ENCODE results near the gene MYO3B.

Gene MYO3B

GRCh38 chr2:170554278-170554955 is 376.5 kb downstream of the MYO3B start:
- H3K27ac ChIP-seq (ENCODE audit: insufficient read depth, low read depth, low read length, poor library complexity, severe bottlenecking) = no peak overlapping the region
- 94 to 95% methylated on average over 7 of the region's 7 CpGs for WGBS, 2 experiments
- H3K4me1 ChIP-seq (ENCODE audit: control insufficient read depth, insufficient read depth, low read length) = no peaks in the 10 kb centered on the region
- H3K27me3 ChIP-seq (ENCODE audit: control insufficient read depth, insufficient read depth, low read length, poor library complexity, severe bottlenecking) = no peaks in the 10 kb centered on the region
- H3K36me3 ChIP-seq (ENCODE audit: control insufficient read depth, insufficient read depth, low read length) = no peaks in the 10 kb centered on the region
- no peak overlapping the region for H3K4me3 ChIP-seq (ENCODE audit: insufficient read depth, low read depth, low read length)
- no peaks in the 10 kb centered on the region for H3K9me3 ChIP-seq (ENCODE audit: control insufficient read depth, low read length)

GRCh38 chr2:170562928-170563327 is 385.0 kb downstream of the MYO3B start:
- peaks cover 4% of the 10 kb centered on the region for H3K4me1 ChIP-seq (ENCODE audit: control insufficient read depth, insufficient read depth, low read length)
- H3K27me3 ChIP-seq (ENCODE audit: control insufficient read depth, insufficient read depth, low read length, poor library complexity, severe bottlenecking) = no peaks in the 10 kb centered on the region
- H3K9me3 ChIP-seq (ENCODE audit: control insufficient read depth, low read length) = no peaks in the 10 kb centered on the region
- no peaks in the 10 kb centered on the region for H3K36me3 ChIP-seq (ENCODE audit: control insufficient read depth, insufficient read depth, low read length)
- no peak overlapping the region for H3K4me3 ChIP-seq (ENCODE audit: insufficient read depth, low read depth, low read length)
- H3K27ac ChIP-seq (ENCODE audit: insufficient read depth, low read depth, low read length, poor library complexity, severe bottlenecking) = no peak overlapping the region

- peaks cover 4% of the 10 kb centered on the region for H3K4me1 ChIP-seq (ENCODE audit: control insufficient read depth, insufficient read depth, low read length)
- no peaks in the 10 kb centered on the region for H3K9me3 ChIP-seq (ENCODE audit: control insufficient read depth, low read length)
- H3K27me3 ChIP-seq (ENCODE audit: control insufficient read depth, insufficient read depth, low read length, poor library complexity, severe bottlenecking) = no peaks in the 10 kb centered on the region
- no peak overlapping the region for H3K27ac ChIP-seq (ENCODE audit: insufficient read depth, low read depth, low read length, poor library complexity, severe bottlenecking)
- no peak overlapping the region for H3K4me3 ChIP-seq (ENCODE audit: insufficient read depth, low read depth, low read length)
- H3K36me3 ChIP-seq (ENCODE audit: control insufficient read depth, insufficient read depth, low read length) = no peaks in the 10 kb centered on the region
Measured at GRCh38 chr2:170563401-170563800, 385.5 kb downstream of the MYO3B start.

GRCh38 chr2:170566138-170566537 is 388.2 kb downstream of the MYO3B start:
- no peaks in the 10 kb centered on the region for H3K27me3 ChIP-seq (ENCODE audit: control insufficient read depth, insufficient read depth, low read length, poor library complexity, severe bottlenecking)
- no peak overlapping the region for H3K27ac ChIP-seq (ENCODE audit: insufficient read depth, low read depth, low read length, poor library complexity, severe bottlenecking)
- H3K4me1 ChIP-seq (ENCODE audit: control insufficient read depth, insufficient read depth, low read length) = peaks cover 4% of the 10 kb centered on the region
- H3K4me3 ChIP-seq (ENCODE audit: insufficient read depth, low read depth, low read length) = no peak overlapping the region
- no peaks in the 10 kb centered on the region for H3K36me3 ChIP-seq (ENCODE audit: control insufficient read depth, insufficient read depth, low read length)
- no peaks in the 10 kb centered on the region for H3K9me3 ChIP-seq (ENCODE audit: control insufficient read depth, low read length)
- 94 to 97% methylated on average over 1 of the region's 1 CpG for WGBS, 2 experiments

GRCh38 chr2:170567429-170567828 is 389.5 kb downstream of the MYO3B start:
- no peaks in the 10 kb centered on the region for H3K36me3 ChIP-seq (ENCODE audit: control insufficient read depth, insufficient read depth, low read length)
- H3K9me3 ChIP-seq (ENCODE audit: control insufficient read depth, low read length) = no peaks in the 10 kb centered on the region
- 90 to 96% methylated on average over 2 of the region's 2 CpGs for WGBS, 2 experiments
- no peak overlapping the region for H3K27ac ChIP-seq (ENCODE audit: insufficient read depth, low read depth, low read length, poor library complexity, severe bottlenecking)
- H3K27me3 ChIP-seq (ENCODE audit: control insufficient read depth, insufficient read depth, low read length, poor library complexity, severe bottlenecking) = no peaks in the 10 kb centered on the region
- no peak overlapping the region for H3K4me3 ChIP-seq (ENCODE audit: insufficient read depth, low read depth, low read length)
- peaks cover 4% of the 10 kb centered on the region for H3K4me1 ChIP-seq (ENCODE audit: control insufficient read depth, insufficient read depth, low read length)

GRCh38 chr2:170568511-170568910 is 390.6 kb downstream of the MYO3B start:
- H3K27ac ChIP-seq (ENCODE audit: insufficient read depth, low read depth, low read length, poor library complexity, severe bottlenecking) = no peak overlapping the region
- H3K27me3 ChIP-seq (ENCODE audit: control insufficient read depth, insufficient read depth, low read length, poor library complexity, severe bottlenecking) = no peaks in the 10 kb centered on the region
- no peaks in the 10 kb centered on the region for H3K36me3 ChIP-seq (ENCODE audit: control insufficient read depth, insufficient read depth, low read length)
- no peaks in the 10 kb centered on the region for H3K9me3 ChIP-seq (ENCODE audit: control insufficient read depth, low read length)
- H3K4me1 ChIP-seq (ENCODE audit: control insufficient read depth, insufficient read depth, low read length) = peaks cover 4% of the 10 kb centered on the region
- WGBS, 2 experiments = 89 to 93% methylated on average over 2 of the region's 2 CpGs
- H3K4me3 ChIP-seq (ENCODE audit: insufficient read depth, low read depth, low read length) = no peak overlapping the region

GRCh38 chr2:170571612-170572011 is 393.7 kb downstream of the MYO3B start:
- H3K4me1 ChIP-seq (ENCODE audit: control insufficient read depth, insufficient read depth, low read length) = peaks cover 4% of the 10 kb centered on the region
- 93 to 97% methylated on average over 1 of the region's 1 CpG for WGBS, 2 experiments
- no peaks in the 10 kb centered on the region for H3K9me3 ChIP-seq (ENCODE audit: control insufficient read depth, low read length)
- H3K4me3 ChIP-seq (ENCODE audit: insufficient read depth, low read depth, low read length) = no peak overlapping the region
- no peak overlapping the region for H3K27ac ChIP-seq (ENCODE audit: insufficient read depth, low read depth, low read length, poor library complexity, severe bottlenecking)
- H3K36me3 ChIP-seq (ENCODE audit: control insufficient read depth, insufficient read depth, low read length) = no peaks in the 10 kb centered on the region
- H3K27me3 ChIP-seq (ENCODE audit: control insufficient read depth, insufficient read depth, low read length, poor library complexity, severe bottlenecking) = no peaks in the 10 kb centered on the region

- H3K27me3 ChIP-seq (ENCODE audit: control insufficient read depth, insufficient read depth, low read length, poor library complexity, severe bottlenecking) = no peaks in the 10 kb centered on the region
- no peaks in the 10 kb centered on the region for H3K4me1 ChIP-seq (ENCODE audit: control insufficient read depth, insufficient read depth, low read length)
- 100% methylated on average over 1 of the region's 1 CpG; no CpG with 5 or more reads in 1 of the 2 experiments for WGBS, 2 experiments
- no peaks in the 10 kb centered on the region for H3K36me3 ChIP-seq (ENCODE audit: control insufficient read depth, insufficient read depth, low read length)
- H3K27ac ChIP-seq (ENCODE audit: insufficient read depth, low read depth, low read length, poor library complexity, severe bottlenecking) = no peak overlapping the region
- no peaks in the 10 kb centered on the region for H3K9me3 ChIP-seq (ENCODE audit: control insufficient read depth, low read length)
- no peak overlapping the region for H3K4me3 ChIP-seq (ENCODE audit: insufficient read depth, low read depth, low read length)
Measured at GRCh38 chr2:170573671-170574070, 395.7 kb downstream of the MYO3B start.

- Histone ChIP-seq H3K4me1 (ENCODE audit: control insufficient read depth, insufficient read depth, low read length) (no peaks in the 10 kb centered on the region), H3K27me3 (ENCODE audit: control insufficient read depth, insufficient read depth, low read length, poor library complexity, severe bottlenecking) (no peaks in the 10 kb centered on the region), H3K4me3 (ENCODE audit: insufficient read depth, low read depth, low read length) (no peak overlapping the region), H3K27ac (ENCODE audit: insufficient read depth, low read depth, low read length, poor library complexity, severe bottlenecking) (no peak overlapping the region), H3K9me3 (ENCODE audit: control insufficient read depth, low read length) (no peaks in the 10 kb centered on the region), H3K36me3 (ENCODE audit: control insufficient read depth, insufficient read depth, low read length) (no peaks in the 10 kb centered on the region)
- 90% methylated on average over 7 of the region's 7 CpGs for WGBS, 2 experiments
Measured at GRCh38 chr2:170576296-170576695, 398.3 kb downstream of the MYO3B start.

- Histone ChIP-seq H3K4me1 (ENCODE audit: control insufficient read depth, insufficient read depth, low read length) (peaks cover 5% of the 10 kb centered on the region), H3K9me3 (ENCODE audit: control insufficient read depth, low read length) (no peaks in the 10 kb centered on the region), H3K27ac (ENCODE audit: insufficient read depth, low read depth, low read length, poor library complexity, severe bottlenecking) (no peak overlapping the region), H3K27me3 (ENCODE audit: control insufficient read depth, insufficient read depth, low read length, poor library complexity, severe bottlenecking) (no peaks in the 10 kb centered on the region), H3K36me3 (ENCODE audit: control insufficient read depth, insufficient read depth, low read length) (no peaks in the 10 kb centered on the region), H3K4me3 (ENCODE audit: insufficient read depth, low read depth, low read length) (no peak overlapping the region)
- WGBS, 2 experiments = 96 to 97% methylated on average over 3 of the region's 3 CpGs
Measured at GRCh38 chr2:170577356-170577755, 399.4 kb downstream of the MYO3B start.

- H3K27ac ChIP-seq (ENCODE audit: insufficient read depth, low read depth, low read length, poor library complexity, severe bottlenecking) = no peak overlapping the region
Measured at GRCh38 chr2:170578606-170579005, 400.7 kb downstream of the MYO3B start.

More at GRCh38 chr2:170578606-170579005, 400.7 kb downstream of the MYO3B start:
- no peaks in the 10 kb centered on the region for H3K27me3 ChIP-seq (ENCODE audit: control insufficient read depth, insufficient read depth, low read length, poor library complexity, severe bottlenecking)
- no peaks in the 10 kb centered on the region for H3K36me3 ChIP-seq (ENCODE audit: control insufficient read depth, insufficient read depth, low read length)
- H3K4me3 ChIP-seq (ENCODE audit: insufficient read depth, low read depth, low read length) = no peak overlapping the region
- H3K4me1 ChIP-seq (ENCODE audit: control insufficient read depth, insufficient read depth, low read length) = peaks cover 14% of the 10 kb centered on the region
- WGBS, 2 experiments = 96 to 98% methylated on average over 8 to 10 of the region's 10 CpGs
- no peaks in the 10 kb centered on the region for H3K9me3 ChIP-seq (ENCODE audit: control insufficient read depth, low read length)
